Ascending aorta (tissue), 2 donors: ENCODE results near the gene DTNA. TPM values are rescaled to one million over a fixed set of nuclear protein-coding genes. Genes with fewer than 3 reads are reported as not detected.
"Not testable (repeated sequence)": the region's sequence is repeated elsewhere in the genome, so short reads cannot be mapped to it uniquely, and the experiment has no call there.

Experiments used
- DNase-seq, 2 donors: peaks; one replicate each; pipeline ENCODE4 v3.0.0-alpha.2; 2019; ENCODE audit warnings: low spot score in 2 of 2
- H3K27ac ChIP-seq, 2 donors: fragments of 200-600 bp; sonication (generic); one replicate each; pipeline ENCODE4 v1.5.1; 2016 to 2017; ENCODE audit warnings: mild to moderate bottlenecking in 1 of 2
- H3K27me3 ChIP-seq: fragments of 200-600 bp; sonication (generic); one replicate; pipeline ENCODE4 v1.5.1; 2017
- H3K36me3 ChIP-seq, 2 donors: fragments of 200-600 bp; sonication (generic); one replicate each; pipeline ENCODE4 v1.5.1; 2016
- H3K4me1 ChIP-seq, 2 donors: fragments of 200-600 bp; sonication (generic); one replicate each; pipeline ENCODE4 v1.5.1; 2016 to 2017; ENCODE audit warnings: mild to moderate bottlenecking in 1 of 2
- H3K4me3 ChIP-seq, 2 donors: fragments of 200-600 bp; sonication (generic); one replicate each; pipeline ENCODE4 v1.5.1; 2016 to 2017; ENCODE audit warnings: mild to moderate bottlenecking in 1 of 2
- H3K9me3 ChIP-seq, 2 donors: fragments of 200-600 bp; sonication (generic); one replicate each; pipeline ENCODE4 v1.5.1; 2016
- intact Hi-C: fragments of 100-400 bp; cut with DNase I; formaldehyde crosslinking; loops from one replicate; pipeline ENCODE4 v1.15.1; 2023
- total RNA-seq: library from RNA; depleted of rRNA; stranded (reverse); fragments of >200 nt; gene quantifications from one replicate; pipeline ENCODE4 v1.1.0, GENCODE V29; 2016
- TF ChIP-seq, protein P1 (sequence below), 3 experiments: fragments of 200-600 bp in 2 of 3; fragments of 450-650 bp in 1 of 3; sonication (generic) in 2 of 3; IDR thresholded peaks; one replicate each; pipeline ENCODE4 v1.5.1; 2016 to 2019; ENCODE audit warnings: antibody characterized with exemption in 3 of 3, mild to moderate bottlenecking in 1 of 3, moderate library complexity in 1 of 3

DTNA gene
- total RNA-seq, 1 donor from 2014 or later: 7.3 TPM

DNA sequence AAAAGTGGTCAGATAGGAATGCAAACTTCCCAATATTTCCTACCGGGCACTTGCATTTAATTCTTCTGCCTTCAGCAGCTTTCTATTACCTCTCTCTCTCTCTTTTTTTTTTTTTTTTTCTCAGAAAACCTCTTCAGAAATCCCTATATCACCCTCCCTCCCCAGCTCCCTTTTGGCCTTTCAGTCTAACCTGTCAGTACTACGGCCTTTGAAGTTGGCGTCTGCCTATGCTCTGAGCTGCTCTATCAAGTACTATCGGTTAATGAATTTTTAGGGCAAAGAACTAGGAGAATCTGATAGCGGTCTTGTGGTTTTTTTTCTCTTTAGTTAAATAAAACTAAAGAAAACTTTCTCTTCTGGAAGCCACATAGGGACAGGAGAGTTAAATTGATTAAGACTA is 208.8 kb downstream of the DTNA start:
- Histone ChIP-seq H3K27me3 (no peaks in the 10 kb centered on the region), H3K36me3 (no peaks in the 10 kb centered on the region)
- intact Hi-C loops: loop anchor here (10.0 kb wide), 1 partner anchor 424 kb away; no protein-coding TSS in a partner anchor

DNA sequence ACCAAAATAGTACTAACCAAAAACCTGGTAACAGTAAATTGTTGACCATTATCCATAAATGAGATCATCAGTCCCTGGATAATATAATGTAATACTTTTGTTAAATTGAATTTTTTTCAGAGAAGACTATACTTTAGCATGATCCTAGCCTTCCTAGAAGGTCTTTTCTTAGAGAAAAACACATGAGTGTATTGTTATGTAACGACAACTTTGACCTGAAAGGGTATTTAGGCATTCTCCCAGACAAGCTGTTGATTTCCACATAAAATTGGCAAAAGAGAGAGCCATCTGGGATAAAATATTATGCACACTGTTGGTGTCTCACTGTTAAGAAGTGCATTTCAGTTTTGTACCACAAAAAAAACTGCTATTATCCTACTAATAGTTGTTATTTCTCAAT is 211.1 kb downstream of the DTNA start:
- Histone ChIP-seq H3K4me1 (no peaks in the 10 kb centered on the region), H3K27me3 (no peaks in the 10 kb centered on the region), H3K27ac (no peak overlapping the region), H3K9me3 (no peaks in the 10 kb centered on the region), H3K4me3 (no peak overlapping the region), H3K36me3 (no peaks in the 10 kb centered on the region)
- intact Hi-C loops: no loop called here
- DNase-seq: no peak
- TF ChIP-seq, protein P1, sequence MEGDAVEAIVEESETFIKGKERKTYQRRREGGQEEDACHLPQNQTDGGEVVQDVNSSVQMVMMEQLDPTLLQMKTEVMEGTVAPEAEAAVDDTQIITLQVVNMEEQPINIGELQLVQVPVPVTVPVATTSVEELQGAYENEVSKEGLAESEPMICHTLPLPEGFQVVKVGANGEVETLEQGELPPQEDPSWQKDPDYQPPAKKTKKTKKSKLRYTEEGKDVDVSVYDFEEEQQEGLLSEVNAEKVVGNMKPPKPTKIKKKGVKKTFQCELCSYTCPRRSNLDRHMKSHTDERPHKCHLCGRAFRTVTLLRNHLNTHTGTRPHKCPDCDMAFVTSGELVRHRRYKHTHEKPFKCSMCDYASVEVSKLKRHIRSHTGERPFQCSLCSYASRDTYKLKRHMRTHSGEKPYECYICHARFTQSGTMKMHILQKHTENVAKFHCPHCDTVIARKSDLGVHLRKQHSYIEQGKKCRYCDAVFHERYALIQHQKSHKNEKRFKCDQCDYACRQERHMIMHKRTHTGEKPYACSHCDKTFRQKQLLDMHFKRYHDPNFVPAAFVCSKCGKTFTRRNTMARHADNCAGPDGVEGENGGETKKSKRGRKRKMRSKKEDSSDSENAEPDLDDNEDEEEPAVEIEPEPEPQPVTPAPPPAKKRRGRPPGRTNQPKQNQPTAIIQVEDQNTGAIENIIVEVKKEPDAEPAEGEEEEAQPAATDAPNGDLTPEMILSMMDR (IDR thresholded peaks at IDR 0.05): no peak

More for the DNA sequence above, 208.8 kb downstream of the DTNA start:
- TF ChIP-seq, protein P1 (IDR thresholded peaks at IDR 0.05): no peak
- Histone ChIP-seq H3K4me1 (no peaks in the 10 kb centered on the region), H3K4me3 (no peak overlapping the region), H3K27ac (no peak overlapping the region), H3K9me3 (no peaks in the 10 kb centered on the region)
- DNase-seq: no peak

DNA sequence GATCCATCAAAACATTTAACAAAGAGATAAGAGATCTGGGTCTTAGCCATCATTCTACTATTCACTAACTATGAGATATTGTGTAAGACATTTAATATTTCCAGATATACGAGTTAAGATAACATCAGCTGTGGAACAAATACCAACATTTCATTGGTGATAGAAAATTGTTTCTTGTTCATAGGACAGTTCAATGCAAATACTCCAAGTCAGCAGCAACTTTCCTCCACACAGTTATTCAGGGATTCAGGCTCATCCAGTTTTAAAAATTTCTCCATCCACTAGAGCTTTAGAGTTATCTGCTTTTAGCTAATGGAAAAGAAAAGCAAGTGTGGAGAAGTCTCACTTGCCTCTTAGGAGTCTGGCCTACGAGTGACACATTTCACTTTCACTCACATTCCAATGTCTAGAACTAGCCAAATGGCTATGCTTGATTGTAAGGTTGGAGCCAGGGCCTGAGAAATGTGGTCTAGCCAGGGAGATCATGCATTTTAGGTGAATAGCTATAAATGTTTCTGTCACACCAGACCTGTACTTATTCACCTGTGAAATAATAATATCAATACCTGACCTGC is 211.8 kb downstream of the DTNA start:
- Histone ChIP-seq H3K4me1 (no peaks in the 10 kb centered on the region), H3K27me3 (no peaks in the 10 kb centered on the region), H3K4me3 (no peak overlapping the region), H3K36me3 (no peaks in the 10 kb centered on the region), H3K27ac (no peak overlapping the region), H3K9me3 (no peaks in the 10 kb centered on the region)
- no peak for DNase-seq
- intact Hi-C loops: no loop called here
- TF ChIP-seq, protein P1 (IDR thresholded peaks at IDR 0.05): no peak

DNA sequence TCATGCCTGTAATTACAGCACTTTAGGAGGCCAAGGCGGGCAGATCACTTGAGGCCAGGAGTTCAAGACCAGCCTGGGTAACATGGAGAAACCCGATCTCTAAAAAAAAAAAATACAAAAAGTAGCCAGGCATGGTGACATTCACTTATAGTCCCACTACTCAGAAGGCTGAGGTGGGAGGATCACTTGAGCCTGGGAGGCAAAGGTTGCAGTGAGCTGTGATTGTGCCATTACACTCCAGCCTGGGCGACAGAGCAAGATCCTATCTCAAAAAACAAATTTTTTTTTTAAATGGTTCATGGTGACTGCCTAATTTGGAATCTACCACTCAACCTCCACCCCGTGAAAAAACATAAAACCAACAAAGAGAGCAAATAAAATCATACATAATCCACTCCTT is 212.5 kb downstream of the DTNA start:
- H3K27ac ChIP-seq, intact Hi-C loops, H3K4me3 ChIP-seq, DNase-seq, H3K27me3 ChIP-seq, H3K9me3 ChIP-seq, H3K36me3 ChIP-seq, H3K4me1 ChIP-seq: not testable (repeated sequence)

DNA sequence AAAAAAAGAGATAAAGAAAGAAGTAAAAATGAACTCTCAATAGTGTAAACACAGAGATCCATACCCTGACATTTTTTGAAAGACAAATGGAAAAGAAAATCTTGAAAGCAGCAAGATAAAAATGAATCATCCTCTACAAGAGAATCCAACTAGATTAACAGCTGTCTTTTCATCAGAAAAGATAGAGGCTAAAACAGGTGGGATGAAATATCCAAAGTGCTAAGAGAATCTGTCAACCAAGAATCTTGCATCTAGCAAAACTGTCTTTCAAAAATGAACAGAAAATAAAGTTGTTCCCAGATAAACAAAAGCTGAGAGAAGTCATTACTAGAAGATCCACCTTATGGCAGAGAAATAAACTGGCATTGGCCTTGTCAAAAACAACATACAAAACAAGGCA is 213.8 kb downstream of the DTNA start:
- no peak for DNase-seq
- no peak overlapping the region for H3K4me3 ChIP-seq
- H3K36me3 ChIP-seq: no peaks in the 10 kb centered on the region
- H3K4me1 ChIP-seq: no peaks in the 10 kb centered on the region
- intact Hi-C loops: no loop called here
- no peaks in the 10 kb centered on the region for H3K9me3 ChIP-seq
- no peaks in the 10 kb centered on the region for H3K27me3 ChIP-seq
- TF ChIP-seq, protein P1 (IDR thresholded peaks at IDR 0.05): no peak
- H3K27ac ChIP-seq: no peak overlapping the region

DNA sequence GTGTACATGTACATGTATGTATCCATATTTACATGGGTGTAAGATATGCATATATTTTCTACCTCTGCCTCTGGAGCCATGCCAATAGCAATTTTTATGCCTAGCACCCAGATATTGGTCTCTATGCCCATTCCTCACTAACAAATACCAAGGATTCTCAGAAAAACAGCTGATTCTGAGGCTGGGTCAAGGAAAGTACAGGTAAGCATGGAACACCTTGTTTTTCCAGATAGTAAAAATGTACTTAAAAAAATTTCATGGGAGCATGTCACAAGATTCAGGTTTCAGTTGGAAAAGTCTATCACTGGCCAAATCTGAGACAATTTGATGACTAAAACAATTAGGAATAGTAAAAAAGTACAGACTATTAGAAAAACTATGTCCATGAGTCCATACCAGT is 216.6 kb downstream of the DTNA start:
- Histone ChIP-seq H3K27me3 (no peaks in the 10 kb centered on the region), H3K36me3 (no peaks in the 10 kb centered on the region), H3K27ac (no peak overlapping the region), H3K9me3 (no peaks in the 10 kb centered on the region), H3K4me3 (no peak overlapping the region), H3K4me1 (no peaks in the 10 kb centered on the region)
- intact Hi-C loops: no loop called here
- no peak for DNase-seq
- TF ChIP-seq, protein P1 (IDR thresholded peaks at IDR 0.05): no peak
